GM23248 (cell line): ENCODE measurements around the gene TXNRD1. TPM values are rescaled to one million over a fixed set of nuclear protein-coding genes. Genes with fewer than 3 reads are reported as not detected.
"Not testable (repeated sequence)": the region's sequence is repeated elsewhere in the genome, so short reads cannot be mapped to it uniquely, and the experiment has no call there.

Source experiments
- DNase-seq: peaks from one replicate; pipeline ENCODE4 v3.0.0-alpha.2; 2015
- H2AFZ ChIP-seq: fragments of 200-600 bp; sonication (generic); 2 replicates; pipeline ENCODE4 v1.6.1; 2016; ENCODE audit warnings: antibody characterized with exemption
- H3F3A ChIP-seq: fragments of 200-600 bp; sonication (generic); 2 replicates; pipeline ENCODE4 v1.6.1; 2016; ENCODE audit warnings: mild to moderate bottlenecking, antibody characterized with exemption, mixed run types; ENCODE audit not compliant: insufficient read depth
- H3K27ac ChIP-seq: fragments of 200-600 bp; sonication (generic); 2 replicates; pipeline ENCODE4 v1.5.1; 2016; ENCODE audit warnings: mild to moderate bottlenecking
- H3K27me3 ChIP-seq: fragments of 200-600 bp; sonication (generic); replicated peaks from 2 replicates; pipeline ENCODE4 v1.6.1; 2016; ENCODE audit warnings: mild to moderate bottlenecking; ENCODE audit not compliant: insufficient read depth
- H3K36me3 ChIP-seq: fragments of 200-600 bp; sonication (generic); 2 replicates; pipeline ENCODE4 v1.6.1; 2016; ENCODE audit warnings: low read depth, mild to moderate bottlenecking
- H3K4me1 ChIP-seq: fragments of 200-600 bp; sonication (generic); 2 replicates; pipeline ENCODE4 v1.6.1; 2016; ENCODE audit warnings: mild to moderate bottlenecking; ENCODE audit not compliant: insufficient read depth
- H3K4me2 ChIP-seq: fragments of 200-600 bp; sonication (generic); one replicate; pipeline ENCODE4 v1.6.1; 2016; ENCODE audit warnings: mild to moderate bottlenecking; ENCODE audit not compliant: unreplicated experiment
- H3K4me3 ChIP-seq: fragments of 200-600 bp; sonication (generic); 2 replicates; pipeline ENCODE4 v1.5.1; 2016; ENCODE audit warnings: mild to moderate bottlenecking
- H3K79me2 ChIP-seq: fragments of 200-600 bp; sonication (generic); 2 replicates; pipeline ENCODE4 v1.6.1; 2016; ENCODE audit warnings: mild to moderate bottlenecking; ENCODE audit not compliant: insufficient read depth
- H3K9ac ChIP-seq: fragments of 200-600 bp; sonication (generic); 2 replicates; pipeline ENCODE4 v1.6.1; 2016; ENCODE audit warnings: mild to moderate bottlenecking
- H3K9me2 ChIP-seq: fragments of 200-600 bp; sonication (generic); 2 replicates; pipeline ENCODE4 v1.6.1; 2016; ENCODE audit warnings: mixed run types, mild to moderate bottlenecking, moderate library complexity; ENCODE audit not compliant: insufficient read depth
- H3K9me3 ChIP-seq: fragments of 200-600 bp; sonication (generic); one replicate; pipeline ENCODE4 v1.6.1; 2017; ENCODE audit warnings: low read depth
- H4K20me1 ChIP-seq: fragments of 200-600 bp; sonication (generic); 2 replicates; pipeline ENCODE4 v1.6.0; 2016; ENCODE audit not compliant: insufficient read depth
- EZH2 ChIP-seq: fragments of 200-600 bp; sonication (generic); IDR thresholded peaks from 2 replicates; pipeline ENCODE4 v1.6.1; 2018; ENCODE audit warnings: antibody characterized with exemption, mild to moderate bottlenecking; ENCODE audit not compliant: insufficient read depth, poor library complexity, severe bottlenecking
- EZH2phosphoT487 ChIP-seq: fragments of 200-600 bp; sonication (generic); IDR thresholded peaks from 2 replicates; pipeline ENCODE4 v1.6.1; 2018; ENCODE audit warnings: antibody characterized with exemption, moderate library complexity, mild to moderate bottlenecking, low read depth; ENCODE audit not compliant: insufficient read depth
- WGBS, 2 experiments: methylation state at CpG; one replicate each; pipeline ENCODE4 v1.1.6; 2015 to 2017; ENCODE audit warnings: low lambda C conversion rate in 2 of 2, low coverage in 1 of 2; ENCODE audit errors: missing lambda C conversion rate in 2 of 2; 5-methylcytosine and 5-hydroxymethylcytosine counted together
- in situ Hi-C: fragments of 300-500 bp; cut with MboI; formaldehyde crosslinking; loops from 2 replicates; pipeline ENCODE4 v1.15.0; 2020
- polyA plus RNA-seq: library from polyadenylated mRNA; unstranded; fragments of >200 nt; fragmentation: Nextera tagmentation; extraction: Ambion mirVana; gene quantifications from 2 replicates; pipeline ENCODE4 v1.2.1, GENCODE V29; 2016
- total RNA-seq: library from RNA; depleted of rRNA; stranded (reverse); fragments of >200 nt; shearing (Covaris generic); gene quantifications from 2 replicates; pipeline ENCODE4 v1.2.3, GENCODE V29; 2014

Gene TXNRD1
- total and polyA plus RNA-seq, 2 experiments from 2014 or later: 255 to 477 TPM

- Histone ChIP-seq H3F3A (peaks cover 50% of the 10 kb centered on the region), H3K9me3 (no peaks in the 10 kb centered on the region), H2AFZ (no peak overlapping the region), H3K27me3 (no peaks in the 10 kb centered on the region), H3K36me3 (peaks cover 40% of the 10 kb centered on the region), H3K4me1 (peaks cover 26% of the 10 kb centered on the region), H3K27ac (no peak overlapping the region), H3K9ac (no peak overlapping the region), H3K9me2 (no peaks in the 10 kb centered on the region), H3K4me3 (peak overlapping the region; percentile 54), H3K4me2 (peak overlapping the region; percentile 9), H4K20me1 (peaks cover 13% of the 10 kb centered on the region; the same call in 1 of the 2 replicates), H3K79me2 (peaks cover 88% of the 10 kb centered on the region)
- TF ChIP-seq EZH2phosphoT487 (no peak), EZH2 (no peak)
- in situ Hi-C loops: no loop called here
- WGBS, 2 experiments: 84 to 86% methylated on average over 4 to 5 of the region's 5 CpGs
- DNase-seq: no peak
Measured at GRCh38 chr12:104290855-104291254, 75.3 kb downstream of the TXNRD1 start.

GRCh38 chr12:104291867-104292524 is 76.4 kb downstream of the TXNRD1 start:
- no peaks in the 10 kb centered on the region for H3K9me2 ChIP-seq
- peak overlapping the region; percentile 5; the same call in 1 of the 2 replicates for H3K9ac ChIP-seq
- DNase-seq: no peak
- peaks cover 50% of the 10 kb centered on the region for H3K36me3 ChIP-seq
- no peak overlapping the region for H3K4me2 ChIP-seq
- H3K27ac ChIP-seq: peak overlapping the region; percentile 14; the same call in 1 of the 2 replicates
- no peak overlapping the region for H2AFZ ChIP-seq
- H3K4me3 ChIP-seq: peak overlapping the region; percentile 16; the same call in 1 of the 2 replicates
- in situ Hi-C loops: no loop called here
- 70 to 76% methylated on average over 5 of the region's 5 CpGs for WGBS, 2 experiments
- no peaks in the 10 kb centered on the region for H3K27me3 ChIP-seq
- peaks cover 47% of the 10 kb centered on the region for H3F3A ChIP-seq
- peaks cover 16% of the 10 kb centered on the region; the same call in 1 of the 2 replicates for H4K20me1 ChIP-seq
- H3K4me1 ChIP-seq: peaks cover 19% of the 10 kb centered on the region
- no peaks in the 10 kb centered on the region for H3K9me3 ChIP-seq
- TF ChIP-seq EZH2 (no peak), EZH2phosphoT487 (no peak)
- peaks cover 98% of the 10 kb centered on the region for H3K79me2 ChIP-seq

DNA sequence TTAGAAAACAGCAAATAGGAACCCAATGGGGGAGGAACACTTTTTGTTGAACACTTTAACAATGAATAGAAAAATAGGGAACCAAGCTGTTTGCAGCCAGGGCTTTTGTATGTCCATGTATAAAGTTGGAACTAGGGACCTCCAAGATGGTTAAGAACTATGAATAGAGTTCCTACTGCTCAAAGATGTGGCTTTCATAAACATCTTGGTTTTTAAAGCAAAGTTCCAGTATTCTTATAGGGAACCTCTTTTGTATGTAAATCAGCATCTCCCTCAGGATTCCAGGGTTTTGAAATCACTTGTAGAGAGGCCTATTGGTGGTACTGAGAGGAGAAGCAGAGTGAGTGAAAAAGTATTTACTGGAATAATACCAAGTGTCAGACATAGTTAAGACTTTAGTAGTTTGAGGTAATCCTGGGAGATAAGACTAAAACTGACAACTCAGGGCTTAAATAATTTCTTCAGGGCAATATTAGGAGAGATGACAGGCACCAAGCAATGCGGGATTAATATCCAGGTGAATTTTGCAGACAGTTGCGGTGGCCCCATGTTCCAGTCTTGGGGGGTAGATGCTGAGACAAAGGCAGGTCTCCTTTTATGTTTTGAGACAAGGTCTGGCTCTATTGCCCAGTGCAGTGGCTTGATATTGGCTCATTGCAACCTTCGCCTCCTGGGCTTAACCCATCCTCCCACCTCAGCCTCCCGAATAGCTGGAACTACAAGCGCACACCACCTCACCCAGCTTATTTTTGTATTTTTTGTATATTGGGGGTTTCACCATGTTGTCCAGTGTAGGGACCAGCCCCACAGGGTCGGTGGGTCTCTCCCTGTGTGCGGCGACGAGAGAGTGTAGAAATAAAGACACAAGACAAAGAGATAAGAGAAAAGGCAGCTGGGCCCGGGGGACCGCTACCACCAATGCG is 77.6 kb downstream of the TXNRD1 start:
- Histone ChIP-seq H4K20me1 (peaks cover 23% of the 10 kb centered on the region; the same call in 1 of the 2 replicates), H3K9me2 (no peaks in the 10 kb centered on the region), H3K9me3 (no peaks in the 10 kb centered on the region), H3K4me3 (peak overlapping the region; percentile 21; the same call in 1 of the 2 replicates), H3K79me2 (peaks cover 97% of the 10 kb centered on the region), H3K4me1 (peaks cover 25% of the 10 kb centered on the region), H3K4me2 (peak overlapping the region; percentile 46), H3K36me3 (peaks cover 59% of the 10 kb centered on the region), H3K9ac (peak overlapping the region; percentile 29), H3K27ac (peak overlapping the region; percentile 14), H3F3A (peaks cover 46% of the 10 kb centered on the region), H3K27me3 (no peaks in the 10 kb centered on the region), H2AFZ (no peak overlapping the region)
- TF ChIP-seq EZH2phosphoT487 (no peak), EZH2 (no peak)
- DNase-seq: no peak
- in situ Hi-C loops: no loop called here
- WGBS, 2 experiments: 95 to 99% methylated on average over 11 to 12 of the region's 12 CpGs

DNA sequence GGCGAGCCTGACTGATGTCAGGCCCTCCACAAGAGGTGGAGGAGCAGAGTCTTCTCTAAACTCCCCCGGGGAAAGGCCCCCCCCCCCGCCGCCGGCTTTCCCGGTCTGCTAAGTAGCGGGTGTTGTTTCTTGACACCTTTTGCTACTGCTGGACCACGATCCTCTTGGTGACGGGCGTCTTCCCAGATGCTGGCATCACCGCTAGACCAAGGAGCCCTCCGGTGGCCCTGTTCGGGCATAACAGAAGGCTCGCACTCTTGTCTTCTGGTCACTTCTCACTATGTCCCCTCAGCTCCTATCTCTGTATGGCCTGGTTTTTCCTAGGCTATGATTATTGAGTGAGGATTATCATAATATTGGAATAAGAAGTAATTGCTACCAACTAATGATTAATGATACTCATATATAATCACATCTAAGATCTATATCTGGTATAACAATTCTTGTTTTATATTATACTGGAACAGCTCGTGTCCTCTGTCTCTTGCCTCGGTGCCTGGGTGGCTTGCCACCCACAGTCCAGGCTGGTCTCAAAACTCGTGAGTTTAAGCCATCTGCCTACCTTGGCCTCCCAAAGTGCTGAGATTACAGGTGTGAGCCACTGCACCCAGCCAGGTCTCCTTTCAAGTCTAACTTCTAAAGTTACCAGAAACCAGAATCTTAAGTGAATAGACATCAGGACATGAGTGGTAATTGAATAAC is 78.7 kb downstream of the TXNRD1 start:
- Histone ChIP-seq H3K27ac (0 out of 2 replicates have a peak overlapping the region, but pooled peaks have one; percentile 0), H3K4me1 (peaks cover 32% of the 10 kb centered on the region), H3K9ac (peak overlapping the region; percentile 37; the same call in 1 of the 2 replicates), H4K20me1 (peaks cover 32% of the 10 kb centered on the region; the same call in 1 of the 2 replicates), H3K36me3 (peaks cover 69% of the 10 kb centered on the region), H3F3A (peaks cover 50% of the 10 kb centered on the region), H3K79me2 (peaks cover 97% of the 10 kb centered on the region)
- H3K9me2 ChIP-seq, in situ Hi-C loops, H3K4me2 ChIP-seq, H3K4me3 ChIP-seq, H2AFZ ChIP-seq, H3K9me3 ChIP-seq, H3K27me3 ChIP-seq: not testable (repeated sequence)
- WGBS, 2 experiments: 64 to 65% methylated on average over 10 to 11 of the region's 17 CpGs
- DNase-seq: peak; percentile 56
